H1 (cell line): Measurements from ENCODE around the gene ITGAE. TPM values are rescaled to one million over a fixed set of nuclear protein-coding genes. Genes with fewer than 3 reads are reported as not detected.

Source experiments
- CTCF ChIA-PET: fragments of 300-600 bp; sonication (Branson Sonifier 250); formaldehyde crosslinking; loops from one replicate; lab custom pipeline; 2021; ENCODE audit not compliant: partially characterized antibody; lab: Charles Lee
- POLR2A ChIA-PET: fragments of 300-600 bp; sonication (Branson Sonifier 250); formaldehyde crosslinking; loops from one replicate; lab custom pipeline; 2021; ENCODE audit warnings: inconsistent platforms; ENCODE audit not compliant: partially characterized antibody; lab: Charles Lee
- DNase-seq, 2 experiments: peaks; one replicate each; pipeline versions ENCODE4 v3.0.0 to v3.0.0-alpha.2; 2010 to 2022; ENCODE audit warnings: low spot score in 2 of 2, low read depth in 1 of 2, mixed read lengths in 1 of 2
- FAIRE-seq: peaks from 2 replicates; lab custom pipeline; 2011; peaks lifted over from hg19 to GRCh38; lab: Jason Lieb, UNC
- H2AFZ ChIP-seq: 2 replicates; pipeline ENCODE4 v1.8.1; 2012; ENCODE audit warnings: low read length, inconsistent platforms
- H2AK5ac ChIP-seq: 2 replicates; pipeline ENCODE4 v1.6.1; 2013; ENCODE audit warnings: low read depth, low read length
- H2BK120ac ChIP-seq: replicated peaks from 2 replicates; pipeline ENCODE3; 2013; ENCODE audit warnings: low read depth, low read length, inconsistent platforms
- H2BK12ac ChIP-seq: 2 replicates; pipeline ENCODE4 v1.6.1; 2013; ENCODE audit warnings: low read depth, low read length
- H2BK15ac ChIP-seq: 2 replicates; pipeline ENCODE4 v1.6.1; 2013; ENCODE audit warnings: low read length
- H2BK20ac ChIP-seq: 2 replicates; pipeline ENCODE4 v1.6.1; 2013; ENCODE audit warnings: low read length
- H2BK5ac ChIP-seq: 2 replicates; pipeline ENCODE4 v1.6.1; 2013; ENCODE audit warnings: low read depth, low read length
- H3K14ac ChIP-seq: 2 replicates; pipeline ENCODE4 v1.6.1; 2013; ENCODE audit warnings: inconsistent platforms; ENCODE audit not compliant: insufficient read length
- H3K18ac ChIP-seq: 2 replicates; pipeline ENCODE4 v1.6.1; 2013; ENCODE audit warnings: low read length; ENCODE audit errors: extremely low read depth
- H3K23ac ChIP-seq: 2 replicates; pipeline ENCODE4 v1.6.1; 2013; ENCODE audit warnings: inconsistent platforms; ENCODE audit not compliant: insufficient read length
- H3K23me2 ChIP-seq: 2 replicates; pipeline ENCODE4 v1.6.1; 2013; ENCODE audit warnings: low read depth, low read length
- H3K27ac ChIP-seq: 2 replicates; pipeline ENCODE4 v1.6.1; 2011; ENCODE audit warnings: low read depth, low read length, inconsistent platforms
- H3K27me3 ChIP-seq, 4 experiments: replicated peaks in 1 of 4; 1 replicate in 1 of 4; 2 replicates in 3 of 4; pipeline versions ENCODE4 v1.6.1 to v1.8.1; 2011 to 2013; ENCODE audit warnings: low read length in 3 of 4, mild to moderate bottlenecking in 3 of 4, inconsistent platforms in 2 of 4, mixed read lengths in 2 of 4, moderate library complexity in 1 of 4; ENCODE audit not compliant: control insufficient read depth in 3 of 4, insufficient read depth in 3 of 4; ENCODE audit errors: extremely low read depth in 1 of 4
- H3K36me3 ChIP-seq, 4 experiments: 2 replicates each; pipeline versions ENCODE4 v1.6.1 to v1.8.1; 2011 to 2013; ENCODE audit warnings: mild to moderate bottlenecking in 4 of 4, low read length in 3 of 4, moderate library complexity in 2 of 4, control low read depth in 1 of 4, inconsistent platforms in 1 of 4; ENCODE audit not compliant: insufficient read depth in 4 of 4, control insufficient read depth in 2 of 4
- H3K4ac ChIP-seq: replicated peaks from 2 replicates; pipeline ENCODE3; 2013; ENCODE audit warnings: low read length, low read depth, mixed read lengths, inconsistent platforms; ENCODE audit not compliant: insufficient read length
- H3K4me1 ChIP-seq, 4 experiments: replicated peaks in 1 of 4; 1 replicate in 1 of 4; 2 replicates in 3 of 4; pipeline versions ENCODE4 v1.6.1 to v1.8.1; 2011 to 2013; ENCODE audit warnings: low read length in 3 of 4, inconsistent platforms in 2 of 4, mixed read lengths in 1 of 4; ENCODE audit not compliant: insufficient read depth in 4 of 4, control insufficient read depth in 3 of 4
- H3K4me2 ChIP-seq, 2 experiments: 2 replicates each; pipeline versions ENCODE4 v1.6.1 to v1.8.1; 2011 to 2013; ENCODE audit warnings: low read depth in 2 of 2, low read length in 2 of 2, control low read depth in 1 of 2, inconsistent platforms in 1 of 2, mild to moderate bottlenecking in 1 of 2; ENCODE audit not compliant: insufficient read depth in 1 of 2
- H3K4me3 ChIP-seq, 4 experiments: fragments of 200-600, 300-600 bp in 1 of 4; sonication (generic), shearing (Covaris generic), sonication (Bioruptor Twin) in 1 of 4; 2 replicates each; pipeline versions ENCODE4 v1.5.1 to v1.8.1; 2011 to 2016; ENCODE audit warnings: low read length in 4 of 4, low read depth in 3 of 4, control low read depth in 2 of 4, inconsistent platforms in 2 of 4, mild to moderate bottlenecking in 2 of 4, mixed read lengths in 1 of 4, moderate library complexity in 1 of 4; ENCODE audit not compliant: insufficient read depth in 2 of 4; ENCODE audit errors: extremely low read depth in 1 of 4
- H3K56ac ChIP-seq: replicated peaks from 2 replicates; pipeline ENCODE3; 2013; ENCODE audit warnings: low read depth, mild to moderate bottlenecking, mixed read lengths, low read length, inconsistent platforms; ENCODE audit not compliant: insufficient read length
- H3K79me1 ChIP-seq: 2 replicates; pipeline ENCODE4 v1.6.1; 2013; ENCODE audit warnings: low read depth, low read length, control low read depth
- H3K79me2 ChIP-seq, 2 experiments: 2 replicates each; pipeline versions ENCODE4 v1.6.1 to v1.8.1; 2012 to 2013; ENCODE audit warnings: low read length in 2 of 2, mild to moderate bottlenecking in 2 of 2, inconsistent platforms in 1 of 2; ENCODE audit not compliant: insufficient read depth in 2 of 2, control insufficient read depth in 1 of 2
- H3K9ac ChIP-seq, 4 experiments: replicated peaks in 1 of 4; 1 replicate in 1 of 4; 2 replicates in 3 of 4; pipeline versions ENCODE4 v1.6.1 to v1.8.1; 2011 to 2013; ENCODE audit warnings: low read depth in 3 of 4, low read length in 3 of 4, control low read depth in 2 of 4, mild to moderate bottlenecking in 2 of 4, moderate library complexity in 2 of 4, inconsistent platforms in 1 of 4; ENCODE audit errors: extremely low read depth in 1 of 4
- H3K9me3 ChIP-seq, 2 experiments: 2 replicates each; pipeline versions ENCODE4 v1.6.1 to v1.8.1; 2012 to 2013; ENCODE audit warnings: mild to moderate bottlenecking in 2 of 2, moderate library complexity in 2 of 2, control low read depth in 1 of 2, inconsistent platforms in 1 of 2, low read depth in 1 of 2, low read length in 1 of 2, mixed read lengths in 1 of 2; ENCODE audit not compliant: insufficient read depth in 2 of 2
- H4K20me1 ChIP-seq, 2 experiments: replicated peaks in 1 of 2; 2 replicates each; pipeline versions ENCODE3 to v1.8.1; 2011 to 2013; ENCODE audit warnings: inconsistent platforms in 2 of 2, low read length in 2 of 2, mild to moderate bottlenecking in 1 of 2; ENCODE audit not compliant: insufficient read depth in 2 of 2, control insufficient read depth in 1 of 2
- H4K5ac ChIP-seq: 2 replicates; pipeline ENCODE4 v1.6.1; 2013; ENCODE audit warnings: low read length, low read depth, mixed read lengths, inconsistent platforms; ENCODE audit not compliant: insufficient read length
- H4K8ac ChIP-seq: 2 replicates; pipeline ENCODE4 v1.8.0; 2013; ENCODE audit warnings: mild to moderate bottlenecking, moderate library complexity, low read length, inconsistent platforms; ENCODE audit not compliant: insufficient read depth; ENCODE audit errors: extremely low read depth
- H4K91ac ChIP-seq: replicated peaks from 2 replicates; pipeline ENCODE3; 2013; ENCODE audit warnings: low read length, mixed read lengths, inconsistent platforms; ENCODE audit not compliant: insufficient read length
- BCL11A ChIP-seq, 2 experiments: IDR thresholded peaks; one replicate each; pipeline ENCODE4 v1.6.1; 2011; ENCODE audit warnings: low read depth in 2 of 2, low read length in 2 of 2, mild to moderate bottlenecking in 2 of 2
- CBX5 ChIP-seq: fragments of 300-800, 300-1000 bp; sonication (generic); IDR thresholded peaks from 2 replicates; pipeline ENCODE4 v1.7.1; 2016; ENCODE audit warnings: antibody characterized with exemption, low read length, low read depth
- GTF2F1 ChIP-seq: IDR thresholded peaks from 2 replicates; pipeline ENCODE4 v1.6.1; 2012; ENCODE audit warnings: low read depth, low read length, improper control_type of control experiment, borderline replicate concordance
- JUN ChIP-seq: IDR thresholded peaks from 2 replicates; pipeline ENCODE4 v1.6.1; 2011; ENCODE audit warnings: low read depth, mild to moderate bottlenecking, improper control_type of control experiment, low read length
- POU5F1 ChIP-seq: IDR thresholded peaks from 2 replicates; pipeline ENCODE4 v1.6.1; 2011; ENCODE audit warnings: low read depth, mild to moderate bottlenecking, low read length, moderate library complexity
- SRF ChIP-seq: IDR thresholded peaks from 2 replicates; pipeline ENCODE4 v1.6.1; 2011; ENCODE audit warnings: mild to moderate bottlenecking, low read depth, low read length, moderate library complexity
- WGBS, 2 experiments: shearing (Covaris generic) in 1 of 2; methylation state at CpG; one replicate each; pipeline versions ENCODE4 v1.1.6 to v1.1.7; 2013 to 2015; ENCODE audit warnings: low lambda C conversion rate in 2 of 2, mixed read lengths in 2 of 2, inconsistent platforms in 1 of 2, low coverage in 1 of 2, missing lambda C conversion rate in 1 of 2; ENCODE audit not compliant: insufficient replicate concordance in 2 of 2, insufficient coverage in 1 of 2, insufficient read length in 1 of 2; ENCODE audit errors: extremely low coverage in 1 of 2, missing lambda C conversion rate in 1 of 2; 5-methylcytosine and 5-hydroxymethylcytosine counted together
- polyA plus RNA-seq, 7 experiments: library from polyadenylated mRNA; depleted of rRNA in 3 of 7; stranded (reverse) in 5 of 7; unstranded in 2 of 7; fragments of >200 nt in 5 of 7; fragments of 200-250 nt in 2 of 7; gene quantifications; 1 replicate in 5 of 7; 2 replicates in 1 of 7; 4 replicates in 1 of 7; pipeline versions ENCODE4 v1.2.1 to v1.2.3, GENCODE V29; 2011 to 2013; ENCODE audit warnings: missing spikeins in 2 of 7, mixed read lengths in 2 of 7
- total RNA-seq: library from RNA; stranded (reverse); fragmentation: NEBNext Ultra II Directional; extraction: Animal tissue kit (Norgen Biotek cat#: 25700); gene quantifications from 2 replicates; pipeline ENCODE4 v1.2.1, GENCODE V29; 2021

ITGAE gene
- total and polyA plus RNA-seq, 2 of the 8 experiments (the other 6 are each of a cell fraction or from before 2014, with no cell fraction given) = 23.2 to 43.1 TPM

- DNase-seq (no peak), FAIRE-seq (no peak)
- CTCF ChIA-PET = interaction anchor here (0.6 to 3.8 kb wide), 3 partner anchors 8 to 743 kb away, joined by 3 to 32 read pairs (median 3); no protein-coding TSS in a partner anchor
- H3K14ac ChIP-seq = no peak overlapping the region
- no peak overlapping the region; the same call in 1 of the 2 replicates for H4K8ac ChIP-seq
- H3K23ac ChIP-seq = no peak overlapping the region
- H2BK20ac ChIP-seq = no peak overlapping the region
- H3K4ac ChIP-seq = no peak overlapping the region
- no peaks in the 10 kb centered on the region for H3K23me2 ChIP-seq
- no peaks in the 10 kb centered on the region for H3K36me3 ChIP-seq
- POLR2A ChIA-PET = no interaction called here
- H4K20me1 ChIP-seq = peaks cover 2 to 5% of the 10 kb centered on the region in 2 experiments
- no peak overlapping the region for H3K4me2 ChIP-seq
- H3K4me1 ChIP-seq = no peaks in the 10 kb centered on the region
- no peak overlapping the region for H3K27ac ChIP-seq
- no peak overlapping the region for H3K18ac ChIP-seq
- H2AFZ ChIP-seq = no peak overlapping the region
- H2BK5ac ChIP-seq = no peak overlapping the region
- no peaks in the 10 kb centered on the region for H3K79me1 ChIP-seq
- no peak overlapping the region for H2AK5ac ChIP-seq
- no peak overlapping the region for H3K9ac ChIP-seq
- H4K5ac ChIP-seq = no peak overlapping the region
- H3K4me3 ChIP-seq = no peak overlapping the region
- no peak overlapping the region for H4K91ac ChIP-seq
- no peaks in the 10 kb centered on the region for H3K27me3 ChIP-seq
- no peak overlapping the region for H2BK15ac ChIP-seq
- H3K79me2 ChIP-seq = no peaks in the 10 kb centered on the region
- no peak overlapping the region for H3K56ac ChIP-seq
- no peaks in the 10 kb centered on the region for H3K9me3 ChIP-seq
- no peak overlapping the region for H2BK120ac ChIP-seq
- 77% methylated on average over 26 of the region's 26 CpGs; no CpG with 5 or more reads in 1 of the 2 experiments for WGBS, 2 experiments
- H2BK12ac ChIP-seq = no peak overlapping the region
- TF ChIP-seq SRF (no peak), CBX5 (no peak), BCL11A (IDR thresholded peaks at IDR 0.05; ENCODE audit: low read depth in 2 of 2, low read length in 2 of 2) (no peak), POU5F1 (no peak), JUN (no peak), GTF2F1 (no peak)
Measured at GRCh38 chr17:3794557-3795389, 6.2 kb downstream of the ITGAE start.
